OCI-LY1 (cell line): ENCODE results near the gene TRMT2B.

Experiments
- H2AFZ ChIP-seq: fragments of 200-600 bp; sonication (generic), shearing (Covaris generic); 2 replicates; pipeline ENCODE4 v1.6.0; 2014; ENCODE audit warnings: antibody characterized with exemption, mild to moderate bottlenecking, low read length
- H3F3A ChIP-seq: fragments of 200-600 bp; sonication (generic), shearing (Covaris generic); 2 replicates; pipeline ENCODE4 v1.6.0; 2014; ENCODE audit warnings: mild to moderate bottlenecking, antibody characterized with exemption, low read length, moderate library complexity; ENCODE audit not compliant: insufficient read depth
- H3K27ac ChIP-seq: fragments of 200-600 bp; sonication (generic); 2 replicates; pipeline ENCODE4 v1.5.1; 2014; ENCODE audit warnings: low read length, mixed run types, mild to moderate bottlenecking, low read depth; ENCODE audit not compliant: poor library complexity, severe bottlenecking
- H3K27me3 ChIP-seq: fragments of 200-600 bp; sonication (generic); 2 replicates; pipeline ENCODE4 v1.6.0; 2014; ENCODE audit warnings: antibody characterized with exemption, mild to moderate bottlenecking, low read length, moderate library complexity; ENCODE audit not compliant: insufficient read depth
- H3K36me3 ChIP-seq: fragments of 200-600 bp; sonication (generic); 2 replicates; pipeline ENCODE4 v1.6.1; 2014; ENCODE audit warnings: mild to moderate bottlenecking, antibody characterized with exemption, low read length, moderate library complexity, mixed read lengths; ENCODE audit not compliant: insufficient read depth
- H3K4me1 ChIP-seq: fragments of 200-600 bp; sonication (generic); 2 replicates; pipeline ENCODE4 v1.5.1; 2014; ENCODE audit warnings: mild to moderate bottlenecking, low read length, moderate library complexity; ENCODE audit not compliant: insufficient read depth, severe bottlenecking
- H3K4me2 ChIP-seq: fragments of 200-600 bp; sonication (generic), shearing (Covaris generic); 2 replicates; pipeline ENCODE4 v1.6.1; 2014; ENCODE audit warnings: low read length
- H3K4me3 ChIP-seq: fragments of 200-600 bp; sonication (generic); 2 replicates; pipeline ENCODE4 v1.5.1; 2014; ENCODE audit warnings: low read length, low read depth, mild to moderate bottlenecking, mixed read lengths; ENCODE audit not compliant: poor library complexity, severe bottlenecking
- H3K79me2 ChIP-seq: fragments of 200-600 bp; shearing (Covaris generic); 2 replicates; pipeline ENCODE4 v1.6.1; 2016; ENCODE audit warnings: mixed run types, low read length, mixed read lengths; ENCODE audit not compliant: insufficient read depth
- H3K9ac ChIP-seq: fragments of 200-600 bp; sonication (generic), shearing (Covaris generic); 2 replicates; pipeline ENCODE4 v1.6.1; 2014; ENCODE audit warnings: mild to moderate bottlenecking, low read length, mixed read lengths
- H3K9me2 ChIP-seq: fragments of 200-600 bp; sonication (generic), shearing (Covaris generic); 2 replicates; pipeline ENCODE4 v1.6.1; 2014; ENCODE audit warnings: low read depth, mild to moderate bottlenecking, low read length, mixed read lengths
- H3K9me3 ChIP-seq: fragments of 200-600 bp; shearing (Covaris generic); 2 replicates; pipeline ENCODE4 v1.6.1; 2014; ENCODE audit warnings: low read length, mixed read lengths
- H4K20me1 ChIP-seq: fragments of 200-600 bp; sonication (generic), shearing (Covaris generic); 2 replicates; pipeline ENCODE4 v1.6.0; 2016; ENCODE audit warnings: mild to moderate bottlenecking, low read length; ENCODE audit not compliant: insufficient read depth
- CTCF ChIP-seq: fragments of 200-600 bp; sonication (generic), shearing (Covaris generic); IDR thresholded peaks from 2 replicates; pipeline ENCODE4 v1.5.1; 2017; ENCODE audit warnings: mild to moderate bottlenecking, antibody characterized with exemption, low read length, moderate library complexity, mixed read lengths
- EZH2 ChIP-seq: fragments of 200-600 bp; sonication (generic), shearing (Covaris generic); IDR thresholded peaks from 2 replicates; pipeline ENCODE4 v1.8.0; 2017; ENCODE audit warnings: borderline replicate concordance, mixed run types, mild to moderate bottlenecking, antibody characterized with exemption, low read length, moderate library complexity, mixed read lengths

The TRMT2B gene, protein sequence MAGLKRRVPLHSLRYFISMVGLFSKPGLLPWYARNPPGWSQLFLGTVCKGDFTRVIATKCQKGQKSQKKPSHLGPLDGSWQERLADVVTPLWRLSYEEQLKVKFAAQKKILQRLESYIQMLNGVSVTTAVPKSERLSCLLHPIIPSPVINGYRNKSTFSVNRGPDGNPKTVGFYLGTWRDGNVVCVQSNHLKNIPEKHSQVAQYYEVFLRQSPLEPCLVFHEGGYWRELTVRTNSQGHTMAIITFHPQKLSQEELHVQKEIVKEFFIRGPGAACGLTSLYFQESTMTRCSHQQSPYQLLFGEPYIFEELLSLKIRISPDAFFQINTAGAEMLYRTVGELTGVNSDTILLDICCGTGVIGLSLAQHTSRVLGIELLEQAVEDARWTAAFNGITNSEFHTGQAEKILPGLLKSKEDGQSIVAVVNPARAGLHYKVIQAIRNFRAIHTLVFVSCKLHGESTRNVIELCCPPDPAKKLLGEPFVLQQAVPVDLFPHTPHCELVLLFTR

GRCh38 chrX:101051549-101052302 lies at the start of gene TRMT2B:
Gene TRMT2B (minus strand): TSS chrX:101052111. CDS start chrX:101042289, 9,822 bp downstream.
- Histone ChIP-seq H3K27me3 (no peaks in the 10 kb centered on the region), H3K9me3 (no peaks in the 10 kb centered on the region), H4K20me1 (no peaks in the 10 kb centered on the region), H3F3A (no peaks in the 10 kb centered on the region), H3K4me3 (peak within 1 kb of the TSS; percentile 78), H3K79me2 (no peaks in the 10 kb centered on the region), H3K9me2 (no peaks in the 10 kb centered on the region), H2AFZ (peak within 1 kb of the TSS; percentile 92), H3K9ac (peak within 1 kb of the TSS; percentile 86), H3K4me2 (peak within 1 kb of the TSS; percentile 84), H3K4me1 (peaks cover 4% of the 10 kb centered on the region), H3K27ac (peak within 1 kb of the TSS; percentile 70), H3K36me3 (no peaks in the 10 kb centered on the region)
- TF ChIP-seq EZH2 (no peak), CTCF (no peak)

GRCh38 chrX:101097546-101098453 lies 45.9 kb upstream of the TRMT2B start, which contains the start of gene CENPI:
Gene CENPI (plus strand): TSS chrX:101098204. CDS start chrX:101101071, 2,867 bp downstream.
- peaks cover 6% of the 10 kb centered on the region; the same call in 1 of the 2 replicates for H3K79me2 ChIP-seq
- peak within 1 kb of the TSS; percentile 98 for H3K4me3 ChIP-seq
- H3K27ac ChIP-seq, result peak within 1 kb of the TSS; percentile 15
- H3F3A ChIP-seq, result no peaks in the 10 kb centered on the region
- no peak for TF ChIP-seq EZH2
- TF ChIP-seq CTCF, result no peak
- H2AFZ ChIP-seq, result no peak within 1 kb of the TSS
- H3K9ac ChIP-seq, result peak within 1 kb of the TSS; percentile 94
- no peaks in the 10 kb centered on the region for H4K20me1 ChIP-seq
- no peaks in the 10 kb centered on the region for H3K9me3 ChIP-seq
- H3K9me2 ChIP-seq, result no peaks in the 10 kb centered on the region
- peaks cover 18% of the 10 kb centered on the region for H3K36me3 ChIP-seq
- peaks cover 26% of the 10 kb centered on the region for H3K4me1 ChIP-seq
- H3K27me3 ChIP-seq, result no peaks in the 10 kb centered on the region
- H3K4me2 ChIP-seq, result peak within 1 kb of the TSS; percentile 90

DNA sequence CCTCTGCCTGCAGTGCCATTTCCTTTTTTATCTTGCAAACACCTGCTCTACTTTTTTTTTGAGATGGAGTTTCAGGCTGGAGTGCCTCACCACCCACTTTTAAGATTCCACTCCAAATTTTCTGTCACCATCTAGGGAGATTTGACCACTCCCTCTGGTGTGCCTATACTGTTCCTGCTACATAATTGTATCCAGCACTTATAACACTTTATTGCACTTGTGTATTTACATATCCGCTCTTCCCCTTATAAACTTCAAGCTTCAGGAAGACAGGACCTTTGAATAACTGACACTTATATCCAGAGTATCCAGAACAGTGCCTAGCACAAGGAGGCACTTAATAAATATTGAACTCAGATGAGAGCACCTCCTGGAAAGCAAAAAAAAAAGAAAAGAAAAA lies 39.9 kb upstream of the TRMT2B start:
- Histone ChIP-seq H3K4me3 (no peak overlapping the region), H3K27me3 (no peaks in the 10 kb centered on the region), H3K4me1 (no peaks in the 10 kb centered on the region), H3F3A (no peaks in the 10 kb centered on the region), H3K9me3 (no peaks in the 10 kb centered on the region), H4K20me1 (no peaks in the 10 kb centered on the region), H3K27ac (no peak overlapping the region), H3K9me2 (no peaks in the 10 kb centered on the region), H3K4me2 (no peak overlapping the region), H2AFZ (no peak overlapping the region), H3K9ac (no peak overlapping the region), H3K36me3 (no peaks in the 10 kb centered on the region), H3K79me2 (no peaks in the 10 kb centered on the region)
- TF ChIP-seq EZH2, result no peak
- TF ChIP-seq CTCF, result no peak
